Measurements from ENCODE around the gene TAS2R30.

Gene TAS2R30

GRCh38 chr12:11154400-11154925, 20.0 kb upstream of the TAS2R30 start:
- TF ChIP-seq CTCF (IDR thresholded peaks at IDR 0.05; ENCODE audit: borderline replicate concordance, control extremely low read depth, extremely low read depth, insufficient read depth, missing control alignments), result no peak
- in situ Hi-C loops (cut with MboI; ENCODE audit: low sequenced_read_pairs, unreplicated experiment), result no loop called here
- DNase-seq (ENCODE audit: low spot score), result no peak

GRCh38 chr12:11152725-11153124, 18.3 kb upstream of the TAS2R30 start:
- in situ Hi-C loops (cut with MboI; ENCODE audit: low sequenced_read_pairs, unreplicated experiment), result no loop called here
- no peak for TF ChIP-seq CTCF (IDR thresholded peaks at IDR 0.05; ENCODE audit: borderline replicate concordance, control extremely low read depth, extremely low read depth, insufficient read depth, missing control alignments)
- DNase-seq (ENCODE audit: low spot score), result no peak

GRCh38 chr12:11150832-11151231, 16.4 kb upstream of the TAS2R30 start:
- no peak for DNase-seq (ENCODE audit: low spot score)
- in situ Hi-C loops (cut with MboI; ENCODE audit: low sequenced_read_pairs, unreplicated experiment), result no loop called here

GRCh38 chr12:11147420-11147819, 13.0 kb upstream of the TAS2R30 start:
- in situ Hi-C loops (cut with MboI; ENCODE audit: low sequenced_read_pairs, unreplicated experiment), result no loop called here
- TF ChIP-seq CTCF (IDR thresholded peaks at IDR 0.05; ENCODE audit: borderline replicate concordance, control extremely low read depth, extremely low read depth, insufficient read depth, missing control alignments), result no peak

More at GRCh38 chr12:11150832-11151231, 16.4 kb upstream of the TAS2R30 start:
- no peak for TF ChIP-seq CTCF (IDR thresholded peaks at IDR 0.05; ENCODE audit: borderline replicate concordance, control extremely low read depth, extremely low read depth, insufficient read depth, missing control alignments)

GRCh38 chr12:11144297-11144696, 9.9 kb upstream of the TAS2R30 start:
- no peak for TF ChIP-seq CTCF (IDR thresholded peaks at IDR 0.05; ENCODE audit: borderline replicate concordance, control extremely low read depth, extremely low read depth, insufficient read depth, missing control alignments)
- DNase-seq (ENCODE audit: low spot score), result no peak

More at GRCh38 chr12:11147420-11147819, 13.0 kb upstream of the TAS2R30 start:
- DNase-seq (ENCODE audit: low spot score), result no peak

GRCh38 chr12:11143352-11143751, 8.9 kb upstream of the TAS2R30 start:
- in situ Hi-C loops (cut with MboI; ENCODE audit: low sequenced_read_pairs, unreplicated experiment), result no loop called here
- TF ChIP-seq CTCF (IDR thresholded peaks at IDR 0.05; ENCODE audit: borderline replicate concordance, control extremely low read depth, extremely low read depth, insufficient read depth, missing control alignments), result no peak

More at GRCh38 chr12:11144297-11144696, 9.9 kb upstream of the TAS2R30 start:
- in situ Hi-C loops (cut with MboI; ENCODE audit: low sequenced_read_pairs, unreplicated experiment), result no loop called here

More at GRCh38 chr12:11143352-11143751, 8.9 kb upstream of the TAS2R30 start:
- DNase-seq (ENCODE audit: low spot score), result no peak

All from GM13976 (cell line).